H1 (cell line): ENCODE results near the gene AP2A1. TPM values are rescaled to one million over a fixed set of nuclear protein-coding genes. Genes with fewer than 3 reads are reported as not detected.

Source experiments
- EGR1 ChIP-seq: IDR thresholded peaks from 2 replicates; pipeline ENCODE4 v1.6.1; 2011; ENCODE audit warnings: low read depth, low read length, borderline replicate concordance
- HDAC6 ChIP-seq: IDR thresholded peaks from one replicate; pipeline ENCODE4 v1.7.1; 2012; ENCODE audit warnings: low read depth, mild to moderate bottlenecking, inconsistent platforms, low read length, moderate library complexity
- JUN ChIP-seq: IDR thresholded peaks from 2 replicates; pipeline ENCODE4 v1.6.1; 2011; ENCODE audit warnings: low read depth, mild to moderate bottlenecking, improper control_type of control experiment, low read length
- RAD21 ChIP-seq, 2 experiments: IDR thresholded peaks in 1 of 2; conservative IDR thresholded peaks in 1 of 2; 2 replicates each; pipeline ENCODE4 v1.6.1; 2011; ENCODE audit warnings: low read depth in 2 of 2, low read length in 2 of 2, improper control_type of control experiment in 1 of 2, inconsistent platforms in 1 of 2, mild to moderate bottlenecking in 1 of 2, moderate library complexity in 1 of 2
- polyA plus RNA-seq, 7 experiments: library from polyadenylated mRNA; depleted of rRNA in 3 of 7; stranded (reverse) in 5 of 7; unstranded in 2 of 7; fragments of >200 nt in 5 of 7; fragments of 200-250 nt in 2 of 7; gene quantifications; 1 replicate in 5 of 7; 2 replicates in 1 of 7; 4 replicates in 1 of 7; pipeline versions ENCODE4 v1.2.1 to v1.2.3, GENCODE V29; 2011 to 2013; ENCODE audit warnings: missing spikeins in 2 of 7, mixed read lengths in 2 of 7
- total RNA-seq: library from RNA; stranded (reverse); fragmentation: NEBNext Ultra II Directional; extraction: Animal tissue kit (Norgen Biotek cat#: 25700); gene quantifications from 2 replicates; pipeline ENCODE4 v1.2.1, GENCODE V29; 2021

The AP2A1 gene
- total and polyA plus RNA-seq, 2 of the 8 experiments (the other 6 are each of a cell fraction or from before 2014, with no cell fraction given) = 105 to 106 TPM

DNA sequence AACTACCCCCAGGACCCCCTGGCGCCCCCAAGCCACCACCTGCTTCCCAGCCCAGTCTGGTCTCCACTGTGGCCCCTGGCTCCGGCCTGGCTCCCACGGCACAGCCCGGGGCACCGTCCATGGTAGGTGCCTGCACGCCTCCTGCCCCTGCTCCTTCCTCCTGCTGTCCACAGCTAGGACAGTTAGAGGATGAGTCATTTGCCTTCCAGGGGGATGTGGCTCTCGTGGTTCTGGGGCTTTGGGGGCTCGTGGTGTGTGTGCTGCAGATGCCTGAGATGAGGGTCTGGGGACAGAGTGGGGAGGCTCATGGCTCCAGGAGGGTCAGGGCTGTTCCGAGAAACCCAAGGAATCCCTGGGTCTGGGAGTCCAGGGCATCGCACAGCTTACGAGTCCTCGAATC lies 64.0 kb downstream of the AP2A1 start (continued):
- no peak for TF ChIP-seq RAD21 (IDR thresholded peaks at IDR 0.05 in 1 of 2, conservative IDR thresholded peaks at IDR 0.05 in 1 of 2; ENCODE audit: low read depth in 2 of 2, low read length in 2 of 2)
- TF ChIP-seq HDAC6 = no peak
- no peak for TF ChIP-seq EGR1
- no peak for TF ChIP-seq JUN
